Keratinocyte (primary cell): Measurements from ENCODE around the gene NIM1K. TPM values are rescaled to one million over a fixed set of nuclear protein-coding genes. Genes with fewer than 3 reads are reported as not detected.

Experiments
- DNase-seq: peaks from one replicate; pipeline ENCODE4 v3.0.0-alpha.2; 2011; ENCODE audit warnings: low read depth, missing footprints, low spot score
- FAIRE-seq: peaks from 2 replicates; lab custom pipeline; 2011; peaks lifted over from hg19 to GRCh38; lab: Jason Lieb, UNC
- H2AFZ ChIP-seq: 2 replicates; pipeline ENCODE4 v1.6.0; 2012; ENCODE audit warnings: low read length, control low read depth, inconsistent platforms; ENCODE audit not compliant: control insufficient read depth
- H3K27ac ChIP-seq: 2 replicates; pipeline ENCODE4 v1.5.1; 2011; ENCODE audit warnings: low read length; ENCODE audit not compliant: control insufficient read depth, insufficient read depth
- H3K27me3 ChIP-seq: 3 replicates; pipeline ENCODE4 v1.6.0; 2011; ENCODE audit warnings: low read length; ENCODE audit not compliant: control insufficient read depth, insufficient read depth; ENCODE audit errors: extremely low read depth
- H3K36me3 ChIP-seq, 2 experiments: 2 replicates in 1 of 2; 3 replicates in 1 of 2; pipeline ENCODE4 v1.5.1; 2011; ENCODE audit warnings: low read length in 2 of 2, mild to moderate bottlenecking in 1 of 2; ENCODE audit not compliant: control insufficient read depth in 2 of 2, insufficient read depth in 2 of 2; ENCODE audit errors: extremely low read depth in 1 of 2
- H3K4me1 ChIP-seq: 3 replicates; pipeline ENCODE4 v1.5.1; 2011; ENCODE audit warnings: low read length; ENCODE audit not compliant: control insufficient read depth, insufficient read depth; ENCODE audit errors: extremely low read depth
- H3K4me2 ChIP-seq: 3 replicates; pipeline ENCODE4 v1.6.0; 2011; ENCODE audit warnings: low read depth, low read length; ENCODE audit not compliant: control insufficient read depth, insufficient read depth; ENCODE audit errors: extremely low read depth
- H3K4me3 ChIP-seq, 3 experiments: fragments of 200-600 bp in 1 of 3; sonication (generic) in 1 of 3; 2 replicates in 2 of 3; 3 replicates in 1 of 3; pipeline ENCODE4 v1.5.1; 2011 to 2016; ENCODE audit warnings: low read length in 3 of 3, mild to moderate bottlenecking in 3 of 3, control low read depth in 2 of 3, inconsistent platforms in 1 of 3, low read depth in 1 of 3, mixed read lengths in 1 of 3, mixed run types in 1 of 3, moderate library complexity in 1 of 3; ENCODE audit not compliant: control insufficient read depth in 2 of 3, insufficient read depth in 2 of 3; ENCODE audit errors: extremely low read depth in 1 of 3
- H3K79me2 ChIP-seq: 2 replicates; pipeline ENCODE4 v1.6.0; 2012; ENCODE audit warnings: low read length; ENCODE audit not compliant: control insufficient read depth, insufficient read depth
- H3K9ac ChIP-seq: 3 replicates; pipeline ENCODE4 v1.6.0; 2011; ENCODE audit warnings: low read length; ENCODE audit not compliant: control insufficient read depth, insufficient read depth; ENCODE audit errors: extremely low read depth
- H3K9me1 ChIP-seq: 3 replicates; pipeline ENCODE4 v1.6.0; 2011; ENCODE audit warnings: low read length; ENCODE audit not compliant: control insufficient read depth, insufficient read depth; ENCODE audit errors: extremely low read depth
- H3K9me3 ChIP-seq: 2 replicates; pipeline ENCODE4 v1.5.1; 2012; ENCODE audit warnings: low read depth, low read length; ENCODE audit not compliant: control insufficient read depth
- H4K20me1 ChIP-seq: 3 replicates; pipeline ENCODE4 v1.6.0; 2011; ENCODE audit warnings: low read length; ENCODE audit not compliant: control insufficient read depth, insufficient read depth; ENCODE audit errors: extremely low read depth
- EZH2 ChIP-seq: IDR thresholded peaks from one replicate; pipeline ENCODE4 v1.6.1; 2012; ENCODE audit warnings: inconsistent platforms, mild to moderate bottlenecking, low read length, moderate library complexity
- dilution Hi-C: fragments of 300-500 bp; cut with MboI; formaldehyde crosslinking; loops from one replicate; pipeline ENCODE4 v1.7.0; 2020; ENCODE audit warnings: low sequenced_read_pairs; ENCODE audit not compliant: extremely low pct_ligation_motif_present
- polyA plus RNA-seq, 5 experiments: library from polyadenylated mRNA; depleted of rRNA in 3 of 5; stranded (reverse) in 3 of 5; stranded (forward) in 1 of 5; unstranded in 1 of 5; fragments of >200 nt; gene quantifications; 1 replicate in 1 of 5; 2 replicates in 3 of 5; 3 replicates in 1 of 5; pipeline versions ENCODE4 v1.2.1 to v1.2.3, GENCODE V29; 2011 to 2012; ENCODE audit warnings: missing spikeins in 2 of 5, low read depth in 1 of 5, low replicate concordance in 1 of 5
- TF ChIP-seq, protein P1 (sequence below), 3 experiments: IDR thresholded peaks in 1 of 3; conservative IDR thresholded peaks in 1 of 3; optimal IDR thresholded peaks in 1 of 3; 2 replicates in 2 of 3; 3 replicates in 1 of 3; pipeline versions ENCODE3 to v1.5.1; 2011; ENCODE audit warnings: low read length in 3 of 3, mild to moderate bottlenecking in 3 of 3, moderate library complexity in 2 of 3, control low read depth in 1 of 3, inconsistent platforms in 1 of 3; ENCODE audit not compliant: insufficient read depth in 2 of 3; ENCODE audit errors: extremely low read depth in 1 of 3

NIM1K gene
- polyA plus RNA-seq, 1 donor (not counting 4 experiments of a cell fraction or from before 2014, with no cell fraction given): 0.07 TPM

DNA sequence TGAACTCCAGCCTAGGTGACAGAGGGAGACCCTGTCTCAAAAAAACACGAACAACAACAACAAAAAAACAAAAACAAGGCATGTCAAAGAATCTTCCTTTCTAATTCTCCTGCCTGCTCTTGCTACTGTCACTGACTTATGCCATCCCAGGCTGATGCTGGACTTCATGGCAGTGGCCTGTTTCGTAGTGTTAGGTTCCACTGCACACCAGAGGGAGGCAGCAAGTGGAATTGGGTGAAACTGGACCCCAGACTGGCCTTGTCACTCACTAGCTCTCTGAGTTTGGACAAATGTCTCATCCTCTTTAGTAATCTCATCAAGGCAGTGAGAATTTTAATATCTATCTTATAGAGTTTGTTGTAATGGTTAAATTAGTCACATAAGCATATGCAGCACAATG lies 12.9 kb downstream of the NIM1K start:
- FAIRE-seq: no peak
- dilution Hi-C loops: no loop called here

DNA sequence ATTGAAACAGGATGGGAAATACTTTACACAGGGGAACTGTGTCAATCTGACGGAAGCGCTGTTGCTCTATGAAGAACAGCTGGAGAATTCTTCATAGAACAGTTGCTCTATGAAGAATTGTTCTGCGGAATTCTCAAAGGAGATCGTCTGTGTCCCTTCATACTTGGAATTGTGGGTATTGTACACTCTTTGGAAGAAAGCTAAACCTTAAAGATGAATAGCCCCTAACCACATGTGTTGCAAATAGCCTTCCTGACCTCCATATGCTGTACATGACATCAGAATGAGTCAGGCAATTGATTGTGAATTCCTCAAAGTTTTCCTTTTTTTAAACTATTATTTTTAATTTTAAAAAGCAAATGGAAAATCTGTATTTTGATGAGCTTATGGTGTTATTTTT lies 15.6 kb downstream of the NIM1K start:
- dilution Hi-C loops: no loop called here
- FAIRE-seq (no peak), DNase-seq (no peak)
- Histone ChIP-seq H3K4me1 (peaks cover 13% of the 10 kb centered on the region), H2AFZ (no peak overlapping the region), H3K27ac (no peak overlapping the region), H3K4me3 (no peak overlapping the region), H3K4me2 (no peak overlapping the region), H3K79me2 (no peaks in the 10 kb centered on the region), H3K9me1 (no peaks in the 10 kb centered on the region), H3K9ac (no peak overlapping the region), H4K20me1 (no peaks in the 10 kb centered on the region), H3K27me3 (no peaks in the 10 kb centered on the region), H3K36me3 (no peaks in the 10 kb centered on the region), H3K9me3 (no peaks in the 10 kb centered on the region)
- TF ChIP-seq EZH2: no peak
- TF ChIP-seq, protein P1, sequence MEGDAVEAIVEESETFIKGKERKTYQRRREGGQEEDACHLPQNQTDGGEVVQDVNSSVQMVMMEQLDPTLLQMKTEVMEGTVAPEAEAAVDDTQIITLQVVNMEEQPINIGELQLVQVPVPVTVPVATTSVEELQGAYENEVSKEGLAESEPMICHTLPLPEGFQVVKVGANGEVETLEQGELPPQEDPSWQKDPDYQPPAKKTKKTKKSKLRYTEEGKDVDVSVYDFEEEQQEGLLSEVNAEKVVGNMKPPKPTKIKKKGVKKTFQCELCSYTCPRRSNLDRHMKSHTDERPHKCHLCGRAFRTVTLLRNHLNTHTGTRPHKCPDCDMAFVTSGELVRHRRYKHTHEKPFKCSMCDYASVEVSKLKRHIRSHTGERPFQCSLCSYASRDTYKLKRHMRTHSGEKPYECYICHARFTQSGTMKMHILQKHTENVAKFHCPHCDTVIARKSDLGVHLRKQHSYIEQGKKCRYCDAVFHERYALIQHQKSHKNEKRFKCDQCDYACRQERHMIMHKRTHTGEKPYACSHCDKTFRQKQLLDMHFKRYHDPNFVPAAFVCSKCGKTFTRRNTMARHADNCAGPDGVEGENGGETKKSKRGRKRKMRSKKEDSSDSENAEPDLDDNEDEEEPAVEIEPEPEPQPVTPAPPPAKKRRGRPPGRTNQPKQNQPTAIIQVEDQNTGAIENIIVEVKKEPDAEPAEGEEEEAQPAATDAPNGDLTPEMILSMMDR (optimal IDR thresholded peaks at IDR 0.05 in 1 of 3, IDR thresholded peaks at IDR 0.05 in 1 of 3, conservative IDR thresholded peaks at IDR 0.05 in 1 of 3; ENCODE audit: extremely low read depth in 1 of 3, insufficient read depth in 2 of 3, low read length in 3 of 3): no peak

More for the DNA sequence above, 12.9 kb downstream of the NIM1K start:
- no peak for DNase-seq
- no peaks in the 10 kb centered on the region for H3K27me3 ChIP-seq
- no peaks in the 10 kb centered on the region for H4K20me1 ChIP-seq
- TF ChIP-seq EZH2: no peak
- TF ChIP-seq, protein P1 (optimal IDR thresholded peaks at IDR 0.05 in 1 of 3, IDR thresholded peaks at IDR 0.05 in 1 of 3, conservative IDR thresholded peaks at IDR 0.05 in 1 of 3; ENCODE audit: extremely low read depth in 1 of 3, insufficient read depth in 2 of 3, low read length in 3 of 3): no peak
- no peak overlapping the region for H3K4me3 ChIP-seq
- H3K79me2 ChIP-seq: no peaks in the 10 kb centered on the region
- H3K9me1 ChIP-seq: no peaks in the 10 kb centered on the region
- no peak overlapping the region for H3K9ac ChIP-seq
- H3K4me1 ChIP-seq: peaks cover 13% of the 10 kb centered on the region
- H3K27ac ChIP-seq: no peak overlapping the region
- no peaks in the 10 kb centered on the region for H3K9me3 ChIP-seq
- H3K4me2 ChIP-seq: no peak overlapping the region
- H2AFZ ChIP-seq: no peak overlapping the region
- H3K36me3 ChIP-seq: no peaks in the 10 kb centered on the region
